H1 (cell line): ENCODE data around the gene KDM8. TPM values are rescaled to one million over a fixed set of nuclear protein-coding genes. Genes with fewer than 3 reads are reported as not detected.
A peak's percentile ranks its signal among the peaks of the same experiment; 100 is the strongest.

Experiments used
- CTCF ChIA-PET: fragments of 300-600 bp; sonication (Branson Sonifier 250); formaldehyde crosslinking; loops from one replicate; lab custom pipeline; 2021; ENCODE audit not compliant: partially characterized antibody; lab: Charles Lee
- POLR2A ChIA-PET: fragments of 300-600 bp; sonication (Branson Sonifier 250); formaldehyde crosslinking; loops from one replicate; lab custom pipeline; 2021; ENCODE audit warnings: inconsistent platforms; ENCODE audit not compliant: partially characterized antibody; lab: Charles Lee
- DNase-seq, 2 experiments: peaks; one replicate each; pipeline versions ENCODE4 v3.0.0 to v3.0.0-alpha.2; 2010 to 2022; ENCODE audit warnings: low spot score in 2 of 2, low read depth in 1 of 2, mixed read lengths in 1 of 2
- FAIRE-seq: peaks from 2 replicates; lab custom pipeline; 2011; peaks lifted over from hg19 to GRCh38; lab: Jason Lieb, UNC
- H2AFZ ChIP-seq: 2 replicates; pipeline ENCODE4 v1.8.1; 2012; ENCODE audit warnings: low read length, inconsistent platforms
- H2AK5ac ChIP-seq: 2 replicates; pipeline ENCODE4 v1.6.1; 2013; ENCODE audit warnings: low read depth, low read length
- H2BK120ac ChIP-seq: replicated peaks from 2 replicates; pipeline ENCODE3; 2013; ENCODE audit warnings: low read depth, low read length, inconsistent platforms
- H2BK12ac ChIP-seq: 2 replicates; pipeline ENCODE4 v1.6.1; 2013; ENCODE audit warnings: low read depth, low read length
- H2BK15ac ChIP-seq: 2 replicates; pipeline ENCODE4 v1.6.1; 2013; ENCODE audit warnings: low read length
- H2BK20ac ChIP-seq: 2 replicates; pipeline ENCODE4 v1.6.1; 2013; ENCODE audit warnings: low read length
- H2BK5ac ChIP-seq: 2 replicates; pipeline ENCODE4 v1.6.1; 2013; ENCODE audit warnings: low read depth, low read length
- H3K14ac ChIP-seq: 2 replicates; pipeline ENCODE4 v1.6.1; 2013; ENCODE audit warnings: inconsistent platforms; ENCODE audit not compliant: insufficient read length
- H3K18ac ChIP-seq: 2 replicates; pipeline ENCODE4 v1.6.1; 2013; ENCODE audit warnings: low read length; ENCODE audit errors: extremely low read depth
- H3K23ac ChIP-seq: 2 replicates; pipeline ENCODE4 v1.6.1; 2013; ENCODE audit warnings: inconsistent platforms; ENCODE audit not compliant: insufficient read length
- H3K23me2 ChIP-seq: 2 replicates; pipeline ENCODE4 v1.6.1; 2013; ENCODE audit warnings: low read depth, low read length
- H3K27ac ChIP-seq: 2 replicates; pipeline ENCODE4 v1.6.1; 2011; ENCODE audit warnings: low read depth, low read length, inconsistent platforms
- H3K27me3 ChIP-seq, 4 experiments: replicated peaks in 1 of 4; 1 replicate in 1 of 4; 2 replicates in 3 of 4; pipeline versions ENCODE4 v1.6.1 to v1.8.1; 2011 to 2013; ENCODE audit warnings: low read length in 3 of 4, mild to moderate bottlenecking in 3 of 4, inconsistent platforms in 2 of 4, mixed read lengths in 2 of 4, moderate library complexity in 1 of 4; ENCODE audit not compliant: control insufficient read depth in 3 of 4, insufficient read depth in 3 of 4; ENCODE audit errors: extremely low read depth in 1 of 4
- H3K36me3 ChIP-seq, 4 experiments: 2 replicates each; pipeline versions ENCODE4 v1.6.1 to v1.8.1; 2011 to 2013; ENCODE audit warnings: mild to moderate bottlenecking in 4 of 4, low read length in 3 of 4, moderate library complexity in 2 of 4, control low read depth in 1 of 4, inconsistent platforms in 1 of 4; ENCODE audit not compliant: insufficient read depth in 4 of 4, control insufficient read depth in 2 of 4
- H3K4ac ChIP-seq: replicated peaks from 2 replicates; pipeline ENCODE3; 2013; ENCODE audit warnings: low read length, low read depth, mixed read lengths, inconsistent platforms; ENCODE audit not compliant: insufficient read length
- H3K4me1 ChIP-seq, 4 experiments: replicated peaks in 1 of 4; 1 replicate in 1 of 4; 2 replicates in 3 of 4; pipeline versions ENCODE4 v1.6.1 to v1.8.1; 2011 to 2013; ENCODE audit warnings: low read length in 3 of 4, inconsistent platforms in 2 of 4, mixed read lengths in 1 of 4; ENCODE audit not compliant: insufficient read depth in 4 of 4, control insufficient read depth in 3 of 4
- H3K4me2 ChIP-seq, 2 experiments: 2 replicates each; pipeline versions ENCODE4 v1.6.1 to v1.8.1; 2011 to 2013; ENCODE audit warnings: low read depth in 2 of 2, low read length in 2 of 2, control low read depth in 1 of 2, inconsistent platforms in 1 of 2, mild to moderate bottlenecking in 1 of 2; ENCODE audit not compliant: insufficient read depth in 1 of 2
- H3K4me3 ChIP-seq, 4 experiments: fragments of 200-600, 300-600 bp in 1 of 4; sonication (generic), shearing (Covaris generic), sonication (Bioruptor Twin) in 1 of 4; 2 replicates each; pipeline versions ENCODE4 v1.5.1 to v1.8.1; 2011 to 2016; ENCODE audit warnings: low read length in 4 of 4, low read depth in 3 of 4, control low read depth in 2 of 4, inconsistent platforms in 2 of 4, mild to moderate bottlenecking in 2 of 4, mixed read lengths in 1 of 4, moderate library complexity in 1 of 4; ENCODE audit not compliant: insufficient read depth in 2 of 4; ENCODE audit errors: extremely low read depth in 1 of 4
- H3K56ac ChIP-seq: replicated peaks from 2 replicates; pipeline ENCODE3; 2013; ENCODE audit warnings: low read depth, mild to moderate bottlenecking, mixed read lengths, low read length, inconsistent platforms; ENCODE audit not compliant: insufficient read length
- H3K79me1 ChIP-seq: 2 replicates; pipeline ENCODE4 v1.6.1; 2013; ENCODE audit warnings: low read depth, low read length, control low read depth
- H3K79me2 ChIP-seq, 2 experiments: 2 replicates each; pipeline versions ENCODE4 v1.6.1 to v1.8.1; 2012 to 2013; ENCODE audit warnings: low read length in 2 of 2, mild to moderate bottlenecking in 2 of 2, inconsistent platforms in 1 of 2; ENCODE audit not compliant: insufficient read depth in 2 of 2, control insufficient read depth in 1 of 2
- H3K9ac ChIP-seq, 4 experiments: replicated peaks in 1 of 4; 1 replicate in 1 of 4; 2 replicates in 3 of 4; pipeline versions ENCODE4 v1.6.1 to v1.8.1; 2011 to 2013; ENCODE audit warnings: low read depth in 3 of 4, low read length in 3 of 4, control low read depth in 2 of 4, mild to moderate bottlenecking in 2 of 4, moderate library complexity in 2 of 4, inconsistent platforms in 1 of 4; ENCODE audit errors: extremely low read depth in 1 of 4
- H3K9me3 ChIP-seq, 2 experiments: 2 replicates each; pipeline versions ENCODE4 v1.6.1 to v1.8.1; 2012 to 2013; ENCODE audit warnings: mild to moderate bottlenecking in 2 of 2, moderate library complexity in 2 of 2, control low read depth in 1 of 2, inconsistent platforms in 1 of 2, low read depth in 1 of 2, low read length in 1 of 2, mixed read lengths in 1 of 2; ENCODE audit not compliant: insufficient read depth in 2 of 2
- H4K20me1 ChIP-seq, 2 experiments: replicated peaks in 1 of 2; 2 replicates each; pipeline versions ENCODE3 to v1.8.1; 2011 to 2013; ENCODE audit warnings: inconsistent platforms in 2 of 2, low read length in 2 of 2, mild to moderate bottlenecking in 1 of 2; ENCODE audit not compliant: insufficient read depth in 2 of 2, control insufficient read depth in 1 of 2
- H4K5ac ChIP-seq: 2 replicates; pipeline ENCODE4 v1.6.1; 2013; ENCODE audit warnings: low read length, low read depth, mixed read lengths, inconsistent platforms; ENCODE audit not compliant: insufficient read length
- H4K8ac ChIP-seq: 2 replicates; pipeline ENCODE4 v1.8.0; 2013; ENCODE audit warnings: mild to moderate bottlenecking, moderate library complexity, low read length, inconsistent platforms; ENCODE audit not compliant: insufficient read depth; ENCODE audit errors: extremely low read depth
- H4K91ac ChIP-seq: replicated peaks from 2 replicates; pipeline ENCODE3; 2013; ENCODE audit warnings: low read length, mixed read lengths, inconsistent platforms; ENCODE audit not compliant: insufficient read length
- BACH1 ChIP-seq: IDR thresholded peaks from 2 replicates; pipeline ENCODE4 v1.6.1; 2012; ENCODE audit warnings: low read length, improper control_type of control experiment
- BCL11A ChIP-seq, 2 experiments: IDR thresholded peaks; one replicate each; pipeline ENCODE4 v1.6.1; 2011; ENCODE audit warnings: low read depth in 2 of 2, low read length in 2 of 2, mild to moderate bottlenecking in 2 of 2
- BRCA1 ChIP-seq: IDR thresholded peaks from 2 replicates; pipeline ENCODE4 v1.6.1; 2012; ENCODE audit warnings: low read depth, low read length, improper control_type of control experiment
- EGR1 ChIP-seq: IDR thresholded peaks from 2 replicates; pipeline ENCODE4 v1.6.1; 2011; ENCODE audit warnings: low read depth, low read length, borderline replicate concordance
- GABPA ChIP-seq: IDR thresholded peaks from 2 replicates; pipeline ENCODE4 v1.6.1; 2011; ENCODE audit warnings: mild to moderate bottlenecking, low read length, moderate library complexity, borderline replicate concordance; ENCODE audit not compliant: insufficient read depth
- HDAC2 ChIP-seq, 2 experiments: fragments of 300-600 bp in 1 of 2; sonication (generic) in 1 of 2; IDR thresholded peaks; 2 replicates each; pipeline ENCODE4 v1.6.1; 2011 to 2012; ENCODE audit warnings: low read depth in 2 of 2, low read length in 2 of 2, mild to moderate bottlenecking in 2 of 2, moderate library complexity in 2 of 2, borderline replicate concordance in 1 of 2, inconsistent platforms in 1 of 2
- NANOG ChIP-seq: IDR thresholded peaks from 2 replicates; pipeline ENCODE4 v1.6.1; 2011; ENCODE audit warnings: low read length, low read depth, mild to moderate bottlenecking, inconsistent platforms; ENCODE audit not compliant: insufficient read depth, poor library complexity, severe bottlenecking
- POU5F1 ChIP-seq: IDR thresholded peaks from 2 replicates; pipeline ENCODE4 v1.6.1; 2011; ENCODE audit warnings: low read depth, mild to moderate bottlenecking, low read length, moderate library complexity
- RAD21 ChIP-seq, 2 experiments: IDR thresholded peaks in 1 of 2; conservative IDR thresholded peaks in 1 of 2; 2 replicates each; pipeline ENCODE4 v1.6.1; 2011; ENCODE audit warnings: low read depth in 2 of 2, low read length in 2 of 2, improper control_type of control experiment in 1 of 2, inconsistent platforms in 1 of 2, mild to moderate bottlenecking in 1 of 2, moderate library complexity in 1 of 2
- SP1 ChIP-seq: IDR thresholded peaks from 2 replicates; pipeline ENCODE4 v1.6.1; 2011; ENCODE audit warnings: low read depth, low read length
- WGBS, 2 experiments: shearing (Covaris generic) in 1 of 2; methylation state at CpG; one replicate each; pipeline versions ENCODE4 v1.1.6 to v1.1.7; 2013 to 2015; ENCODE audit warnings: low lambda C conversion rate in 2 of 2, mixed read lengths in 2 of 2, inconsistent platforms in 1 of 2, low coverage in 1 of 2, missing lambda C conversion rate in 1 of 2; ENCODE audit not compliant: insufficient replicate concordance in 2 of 2, insufficient coverage in 1 of 2, insufficient read length in 1 of 2; ENCODE audit errors: extremely low coverage in 1 of 2, missing lambda C conversion rate in 1 of 2; 5-methylcytosine and 5-hydroxymethylcytosine counted together
- polyA plus RNA-seq, 7 experiments: library from polyadenylated mRNA; depleted of rRNA in 3 of 7; stranded (reverse) in 5 of 7; unstranded in 2 of 7; fragments of >200 nt in 5 of 7; fragments of 200-250 nt in 2 of 7; gene quantifications; 1 replicate in 5 of 7; 2 replicates in 1 of 7; 4 replicates in 1 of 7; pipeline versions ENCODE4 v1.2.1 to v1.2.3, GENCODE V29; 2011 to 2013; ENCODE audit warnings: missing spikeins in 2 of 7, mixed read lengths in 2 of 7
- total RNA-seq: library from RNA; stranded (reverse); fragmentation: NEBNext Ultra II Directional; extraction: Animal tissue kit (Norgen Biotek cat#: 25700); gene quantifications from 2 replicates; pipeline ENCODE4 v1.2.1, GENCODE V29; 2021

KDM8 gene
- total and polyA plus RNA-seq, 2 of the 8 experiments (the other 6 are each of a cell fraction or from before 2014, with no cell fraction given) = 10.3 to 12.8 TPM

GRCh38 chr16:27228621-27229501, 25.5 kb downstream of the KDM8 start:
- Histone ChIP-seq H4K5ac (no peak overlapping the region), H3K4me2 (no peak overlapping the region), H3K18ac (no peak overlapping the region), H3K4me3 (no peak overlapping the region), H2BK12ac (no peak overlapping the region), H3K9me3 (no peaks in the 10 kb centered on the region), H4K91ac (no peak overlapping the region), H3K27me3 (no peaks in the 10 kb centered on the region), H2BK15ac (no peak overlapping the region), H3K79me1 (no peaks in the 10 kb centered on the region), H2BK5ac (no peak overlapping the region), H3K36me3 (0 out of 8 replicates have a peak, but pooled peaks cover 0 to 3% (median 0%) of the 10 kb centered on the region in 4 experiments), H3K27ac (no peak overlapping the region), H3K14ac (no peak overlapping the region), H2BK20ac (no peak overlapping the region), H3K79me2 (no peaks in the 10 kb centered on the region), H3K56ac (no peak overlapping the region), H2AFZ (no peak overlapping the region), H3K9ac (no peak overlapping the region), H2AK5ac (no peak overlapping the region), H4K20me1 (no peaks in the 10 kb centered on the region), H3K4me1 (0 out of 7 replicates have a peak, but pooled peaks cover 0 to 2% (median 0%) of the 10 kb centered on the region in 4 experiments), H4K8ac (peak overlapping the region; percentile 19; the same call in 1 of the 2 replicates), H3K23me2 (no peaks in the 10 kb centered on the region), H3K4ac (no peak overlapping the region), H3K23ac (no peak overlapping the region), H2BK120ac (no peak overlapping the region)
- no peak for FAIRE-seq
- DNase-seq = no peak
- POLR2A ChIA-PET = interaction anchor here (0.6 kb wide), 1 partner anchor 33 kb away, joined by 3 read pairs; no protein-coding TSS in a partner anchor
- CTCF ChIA-PET = interaction anchor here (0.9 to 17.4 kb wide), 8 partner anchors 6 to 228 kb away, joined by 3 to 241 read pairs (median 4); no protein-coding TSS in a partner anchor
- 96% methylated on average over 17 of the region's 21 CpGs; no CpG with 5 or more reads in 1 of the 2 experiments for WGBS, 2 experiments
- no peak for TF ChIP-seq POU5F1
- no peak for TF ChIP-seq GABPA
- TF ChIP-seq BACH1 = no peak
- TF ChIP-seq HDAC2 (IDR thresholded peaks at IDR 0.05; ENCODE audit: borderline replicate concordance in 1 of 2, low read depth in 2 of 2, low read length in 2 of 2) = no peak
- TF ChIP-seq SP1 = no peak
- no peak for TF ChIP-seq BRCA1
- no peak for TF ChIP-seq BCL11A (IDR thresholded peaks at IDR 0.05; ENCODE audit: low read depth in 2 of 2, low read length in 2 of 2)
- no peak for TF ChIP-seq RAD21 (IDR thresholded peaks at IDR 0.05 in 1 of 2, conservative IDR thresholded peaks at IDR 0.05 in 1 of 2; ENCODE audit: low read depth in 2 of 2, low read length in 2 of 2)
- TF ChIP-seq EGR1 = no peak
- TF ChIP-seq NANOG = no peak
